HCT116 (cell line): ENCODE data around the gene WNK2.

Source experiments
- CBX3 ChIP-seq: IDR thresholded peaks from 2 replicates; pipeline ENCODE4 v1.6.1; 2012; ENCODE audit warnings: low read depth
- CTCF ChIP-seq, 3 experiments: fragments of 200-600 bp in 1 of 3; sonication (generic) in 1 of 3; IDR thresholded peaks in 2 of 3; conservative IDR thresholded peaks in 1 of 3; 2 replicates each; pipeline ENCODE4 v1.5.1; 2012 to 2017; ENCODE audit warnings: low read depth in 2 of 3, low read length in 2 of 3, antibody characterized with exemption in 1 of 3, borderline replicate concordance in 1 of 3, control low read depth in 1 of 3, mild to moderate bottlenecking in 1 of 3, mixed read lengths in 1 of 3, mixed run types in 1 of 3, moderate library complexity in 1 of 3; ENCODE audit not compliant: insufficient read depth in 1 of 3
- MAX ChIP-seq: IDR thresholded peaks from 2 replicates; pipeline ENCODE4 v1.6.1; 2012
- POLR2A ChIP-seq: IDR thresholded peaks from 2 replicates; pipeline ENCODE4 v1.7.0; 2011; ENCODE audit warnings: borderline replicate concordance; ENCODE audit not compliant: insufficient read depth, insufficient read length; ENCODE audit errors: extremely low read depth
- POLR2AphosphoS5 ChIP-seq: IDR thresholded peaks from 2 replicates; pipeline ENCODE4 v1.6.1; 2011; ENCODE audit warnings: mild to moderate bottlenecking, low read depth, low read length, moderate library complexity
- RAD21 ChIP-seq: IDR thresholded peaks from 2 replicates; pipeline ENCODE4 v1.6.1; 2012; ENCODE audit warnings: low read depth, mild to moderate bottlenecking
- REST ChIP-seq: IDR thresholded peaks from 2 replicates; pipeline ENCODE4 v1.6.1; 2012; ENCODE audit warnings: low read depth
- ZFX ChIP-seq: fragments of 450-650 bp; IDR thresholded peaks from 2 replicates; pipeline ENCODE4 v1.6.1; 2017

DNA sequence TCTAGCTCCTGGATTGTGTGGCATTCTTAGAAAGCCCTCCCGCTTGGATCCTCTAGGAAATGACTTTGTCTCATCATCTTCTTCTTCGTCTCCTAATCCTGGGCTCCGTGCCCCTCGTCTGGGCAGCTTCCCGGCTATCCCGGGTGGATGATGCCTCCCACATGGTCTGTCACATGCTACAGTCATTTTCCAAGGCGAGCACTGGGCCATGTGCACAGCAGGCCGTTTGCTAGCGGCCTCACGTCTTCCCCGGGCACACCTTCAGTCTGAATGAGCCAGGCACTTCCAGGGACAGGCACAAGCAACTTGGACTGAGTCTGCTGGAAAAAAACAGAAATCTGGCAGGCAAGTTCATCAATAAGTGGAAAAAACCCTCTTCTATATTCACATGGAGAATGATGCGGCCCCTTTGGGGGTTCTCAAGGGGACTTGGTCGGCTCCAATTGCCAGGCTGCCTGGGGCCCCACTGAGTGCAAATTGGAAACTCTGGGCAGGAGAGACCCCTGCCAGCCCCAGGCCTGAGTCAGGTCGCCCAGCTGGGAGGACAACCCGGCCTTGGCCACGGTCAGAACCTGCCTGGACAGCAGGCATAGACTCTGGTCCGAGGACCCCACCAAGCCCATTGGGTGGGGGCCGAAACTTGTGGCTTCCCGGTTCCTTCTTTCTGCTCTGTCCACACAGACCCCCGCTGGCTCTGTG is 11.1 kb upstream of the WNK2 start:
- TF ChIP-seq POLR2A (no peak), CTCF (IDR thresholded peaks at IDR 0.05 in 2 of 3, conservative IDR thresholded peaks at IDR 0.05 in 1 of 3; ENCODE audit: borderline replicate concordance in 1 of 3, insufficient read depth in 1 of 3, low read depth in 2 of 3, low read length in 2 of 3) (no peak), REST (no peak), MAX (no peak), ZFX (no peak), RAD21 (no peak), POLR2AphosphoS5 (no peak), CBX3 (no peak)
